Pericardium fibroblast (primary cell): Measurements from ENCODE around the gene PRR20C. TPM values are rescaled to one million over a fixed set of nuclear protein-coding genes. Genes with fewer than 3 reads are reported as not detected.

Source experiments
- total RNA-seq: library from RNA; depleted of rRNA; stranded (reverse); fragments of >200 nt; gene quantifications from 2 replicates; pipeline ENCODE4 v1.2.3, GENCODE V29; 2015

Gene PRR20C
- not detected in 2 replicates for total RNA-seq

DNA sequence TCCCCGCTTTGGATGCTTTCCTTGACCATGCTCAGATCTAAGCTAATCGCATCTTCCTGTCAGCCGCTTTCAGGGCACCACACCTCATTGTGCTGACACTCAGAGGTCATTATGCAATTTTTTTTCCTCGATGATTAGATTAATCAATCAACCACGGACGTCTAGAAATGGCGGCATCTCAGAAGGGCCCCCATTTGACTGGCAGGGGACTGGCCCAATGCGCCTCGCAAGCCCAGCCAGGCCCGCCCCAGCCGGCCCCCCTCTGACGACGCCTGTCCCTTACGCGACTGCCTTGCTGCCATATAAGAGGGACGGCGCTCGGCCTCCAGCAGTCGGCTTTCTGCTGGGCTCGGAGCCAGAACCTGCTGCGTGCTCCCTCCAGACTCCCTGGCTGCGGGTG is at the start of gene PRR20C:
Gene PRR20C, plus strand, starts transcription at position 301 of the 400 bp plus-strand sequence. CDS start 387 bp downstream, outside the sequence.

DNA sequence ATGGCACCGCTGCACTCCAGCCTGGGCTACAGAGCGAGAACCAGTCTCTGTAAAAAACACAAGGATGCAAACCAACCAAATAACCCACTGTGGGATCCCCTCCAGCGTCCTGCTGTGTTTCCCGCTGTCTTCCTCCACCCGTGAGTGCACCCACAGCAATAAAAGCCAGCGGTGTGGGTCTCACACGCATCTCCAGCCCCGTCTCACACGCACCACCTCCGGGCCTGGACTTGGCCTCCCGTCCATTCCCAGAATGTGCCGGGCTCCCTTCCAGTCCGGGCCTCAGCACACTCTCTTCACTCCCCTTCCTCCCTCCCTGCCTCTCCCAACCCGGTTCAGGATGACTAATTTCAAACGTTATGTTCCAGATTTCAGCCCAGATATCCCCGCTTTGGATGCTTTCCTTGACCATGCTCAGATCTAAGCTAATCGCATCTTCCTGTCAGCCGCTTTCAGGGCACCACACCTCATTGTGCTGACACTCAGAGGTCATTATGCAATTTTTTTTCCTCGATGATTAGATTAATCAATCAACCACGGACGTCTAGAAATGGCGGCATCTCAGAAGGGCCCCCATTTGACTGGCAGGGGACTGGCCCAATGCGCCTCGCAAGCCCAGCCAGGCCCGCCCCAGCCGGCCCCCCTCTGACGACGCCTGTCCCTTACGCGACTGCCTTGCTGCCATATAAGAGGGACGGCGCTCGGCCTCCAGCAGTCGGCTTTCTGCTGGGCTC is 13.5 kb upstream of the PRR20C start, which contains the start of gene PRR20A:
Gene PRR20A, plus strand, starts transcription at position 684 of the 734 bp plus-strand sequence. CDS start 387 bp downstream, outside the sequence.

DNA sequence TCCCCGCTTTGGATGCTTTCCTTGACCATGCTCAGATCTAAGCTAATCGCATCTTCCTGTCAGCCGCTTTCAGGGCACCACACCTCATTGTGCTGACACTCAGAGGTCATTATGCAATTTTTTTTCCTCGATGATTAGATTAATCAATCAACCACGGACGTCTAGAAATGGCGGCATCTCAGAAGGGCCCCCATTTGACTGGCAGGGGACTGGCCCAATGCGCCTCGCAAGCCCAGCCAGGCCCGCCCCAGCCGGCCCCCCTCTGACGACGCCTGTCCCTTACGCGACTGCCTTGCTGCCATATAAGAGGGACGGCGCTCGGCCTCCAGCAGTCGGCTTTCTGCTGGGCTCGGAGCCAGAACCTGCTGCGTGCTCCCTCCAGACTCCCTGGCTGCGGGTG is 6.7 kb upstream of the PRR20C start, which contains the start of gene PRR20B:
Gene PRR20B, plus strand, starts transcription at position 301 of the 400 bp plus-strand sequence. CDS start 387 bp downstream, outside the sequence.

DNA sequence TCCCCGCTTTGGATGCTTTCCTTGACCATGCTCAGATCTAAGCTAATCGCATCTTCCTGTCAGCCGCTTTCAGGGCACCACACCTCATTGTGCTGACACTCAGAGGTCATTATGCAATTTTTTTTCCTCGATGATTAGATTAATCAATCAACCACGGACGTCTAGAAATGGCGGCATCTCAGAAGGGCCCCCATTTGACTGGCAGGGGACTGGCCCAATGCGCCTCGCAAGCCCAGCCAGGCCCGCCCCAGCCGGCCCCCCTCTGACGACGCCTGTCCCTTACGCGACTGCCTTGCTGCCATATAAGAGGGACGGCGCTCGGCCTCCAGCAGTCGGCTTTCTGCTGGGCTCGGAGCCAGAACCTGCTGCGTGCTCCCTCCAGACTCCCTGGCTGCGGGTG is 6.5 kb downstream of the PRR20C start, which contains the start of gene PRR20D:
Gene PRR20D, plus strand, starts transcription at position 301 of the 400 bp plus-strand sequence. CDS start 387 bp downstream, outside the sequence.

GRCh38 chr13:57166897-57167296 is 13.0 kb downstream of the PRR20C start, which contains the start of gene PRR20E:
Gene PRR20E (plus strand): TSS chr13:57167197. CDS start chr13:57167584, 387 bp downstream.

Other genes with a start within 250 kb of the PRR20C start
- gene PRR20A, start 13.1 kb upstream of the PRR20C start, total RNA-seq, result not detected in 2 replicates
- gene PRR20B, start 6.6 kb upstream of the PRR20C start, total RNA-seq, result not detected in 2 replicates
- not detected in 2 replicates for gene PRR20D, start 6.6 kb downstream of the PRR20C start, total RNA-seq
- gene PRR20E, start 13.1 kb downstream of the PRR20C start, total RNA-seq, result not detected in 2 replicates